Activated T-helper 1 cell treated with Interleukin-2 at 50 U/mL for 16 hours (primary cell): ENCODE measurements around the gene C19orf81.
A peak's percentile ranks its signal among the peaks of the same experiment; 100 is the strongest.

Source experiments
- DNase-seq: peaks from one replicate; pipeline ENCODE4 v3.0.0-alpha.2; 2020; ENCODE audit warnings: low read depth

Gene C19orf81

DNA sequence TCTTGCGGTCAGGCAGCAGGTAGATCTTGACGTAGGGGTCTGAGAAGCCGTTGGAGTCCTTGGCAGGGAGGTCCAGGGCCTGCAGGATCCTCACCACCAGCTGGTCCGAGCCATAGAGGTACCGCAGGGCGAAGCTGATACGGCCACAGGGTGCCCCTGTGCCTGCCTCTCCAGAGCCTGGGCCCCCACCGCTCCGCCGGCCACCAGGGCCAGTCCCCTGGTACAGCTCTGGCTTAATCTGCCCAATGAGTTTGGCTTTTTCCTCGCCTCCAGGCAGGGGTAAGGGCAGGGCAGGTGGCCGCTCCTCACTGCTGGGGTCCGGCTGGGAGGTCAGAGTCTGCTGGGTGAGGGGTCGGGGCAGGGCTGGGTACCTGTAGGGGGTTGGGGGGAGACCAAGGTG lies 19.4 kb upstream of the C19orf81 start:
- DNase-seq, result no peak

DNA sequence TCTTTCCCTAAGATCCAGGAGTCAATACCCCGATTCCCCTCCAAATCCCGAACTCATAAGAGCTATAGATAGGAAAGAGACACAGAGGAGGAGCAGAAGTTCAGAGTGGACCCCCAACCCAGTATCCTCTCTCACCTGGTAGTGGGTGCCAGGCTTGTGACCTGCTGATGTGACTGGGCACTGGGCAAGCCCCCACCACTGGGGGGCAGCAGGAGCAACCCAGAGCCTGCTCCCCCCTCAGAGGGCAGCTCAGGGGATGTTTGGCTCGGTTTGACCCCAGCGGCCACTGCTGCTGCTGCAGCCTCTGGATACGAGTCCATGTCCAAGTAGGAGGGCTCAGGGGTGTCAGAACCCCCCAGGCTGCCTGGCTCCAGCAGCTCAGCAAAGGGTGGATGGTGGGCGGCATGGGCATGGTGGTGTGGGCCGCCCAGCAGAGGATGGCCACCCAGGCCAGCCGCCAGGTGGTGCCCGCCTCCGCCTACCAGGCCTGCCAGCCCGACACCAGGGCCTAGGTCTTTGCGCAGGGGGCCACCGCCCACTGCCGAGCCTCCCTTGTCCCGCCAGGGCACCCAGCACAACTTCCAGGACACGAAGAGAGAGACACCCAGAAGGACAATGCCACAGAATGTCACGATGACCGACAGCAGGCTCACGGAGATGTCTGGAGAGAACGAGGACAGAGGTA lies 17.0 kb upstream of the C19orf81 start:
- DNase-seq, result no peak

DNA sequence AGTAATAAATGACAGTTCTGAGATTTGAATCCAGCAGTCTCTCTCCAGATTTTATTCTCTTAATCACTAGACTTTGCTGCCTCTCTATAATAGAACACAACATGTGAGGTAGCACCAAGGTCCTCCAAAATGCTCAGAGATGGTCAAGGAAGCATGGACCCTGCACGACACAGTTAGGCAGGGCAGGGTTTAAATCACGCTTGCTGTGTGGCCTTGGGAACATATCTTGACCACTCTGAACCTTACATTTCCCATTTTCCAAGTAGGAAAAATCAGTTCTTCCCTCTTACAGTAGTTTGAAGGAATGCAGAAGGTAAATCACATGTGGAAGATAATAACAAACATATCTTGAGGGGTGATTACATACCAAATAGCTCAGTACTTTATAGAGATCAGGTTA lies 15.9 kb upstream of the C19orf81 start:
- DNase-seq, result no peak

DNA sequence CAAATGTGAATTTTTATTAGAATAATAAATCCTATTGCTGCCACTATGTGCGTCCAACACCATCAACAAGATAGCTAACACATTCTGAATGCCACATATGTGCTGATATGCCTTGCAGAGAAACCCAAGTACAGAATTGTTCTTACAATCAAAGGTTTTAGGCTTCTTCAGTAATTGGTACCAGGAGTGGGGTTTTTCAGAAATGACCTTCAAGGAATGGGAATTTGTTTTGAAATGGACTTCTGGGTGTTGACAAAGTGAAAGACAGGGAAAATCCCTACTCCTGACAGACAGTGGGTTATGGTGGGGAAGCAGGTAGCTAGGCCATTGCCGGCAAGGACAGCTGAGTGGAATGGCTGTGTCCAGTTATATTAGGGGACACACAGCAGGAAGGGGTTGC lies 15.3 kb upstream of the C19orf81 start:
- no peak for DNase-seq

DNA sequence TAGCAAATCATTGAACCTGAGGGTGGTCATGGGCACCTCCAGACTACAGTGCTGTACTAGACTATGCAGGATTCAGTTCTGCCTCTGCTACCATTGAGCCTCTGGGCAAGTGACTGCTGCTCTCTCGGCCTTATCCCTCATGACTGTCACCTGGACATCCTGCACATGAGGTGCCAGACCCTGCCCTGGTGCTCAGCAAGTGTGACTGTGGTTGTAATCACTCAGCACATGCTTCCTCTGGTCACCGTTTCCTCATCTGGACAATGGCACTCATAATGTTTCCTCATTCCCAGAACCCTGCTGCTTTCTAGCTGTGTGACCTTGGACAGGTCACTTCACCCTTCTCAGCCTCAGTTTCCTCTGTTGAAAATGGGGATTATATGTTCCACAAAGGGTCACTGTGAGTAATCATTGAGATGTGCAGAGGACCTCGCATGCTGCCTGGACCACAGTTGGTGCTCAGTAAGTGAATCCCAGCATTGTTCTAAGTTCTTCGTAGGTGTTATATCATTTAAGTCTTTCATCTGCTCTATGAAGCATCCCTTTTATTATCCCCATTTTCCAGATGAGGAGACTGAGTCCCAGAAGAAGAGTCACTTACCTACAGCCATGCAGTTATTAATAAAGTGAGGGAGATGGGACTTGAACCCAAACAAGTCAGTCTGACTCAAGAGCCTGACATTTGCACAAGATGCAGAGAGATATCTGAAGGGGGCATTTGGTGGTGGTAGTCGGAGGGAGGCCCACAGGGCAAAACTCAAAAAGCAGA lies 12.7 kb upstream of the C19orf81 start:
- no peak for DNase-seq

DNA sequence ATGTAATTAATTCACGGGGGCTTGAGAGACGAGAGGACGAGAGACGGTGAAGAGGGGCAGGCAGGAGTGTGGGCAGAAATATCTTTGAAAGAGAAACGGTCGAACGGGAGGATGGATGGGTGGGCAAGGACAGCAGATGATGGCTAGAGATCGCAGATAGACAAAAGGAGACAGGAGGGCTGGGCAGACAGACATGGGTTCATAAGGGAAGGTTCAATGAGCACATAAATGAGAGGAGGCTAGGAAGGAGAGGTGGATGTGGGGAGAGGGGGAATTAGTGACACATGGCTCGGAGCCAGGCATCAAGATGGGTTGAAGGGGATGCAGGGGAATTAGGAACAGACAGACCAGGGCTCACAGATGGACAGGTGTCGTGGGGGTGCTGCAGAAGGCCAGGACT lies 10.6 kb upstream of the C19orf81 start:
- DNase-seq, result no peak

DNA sequence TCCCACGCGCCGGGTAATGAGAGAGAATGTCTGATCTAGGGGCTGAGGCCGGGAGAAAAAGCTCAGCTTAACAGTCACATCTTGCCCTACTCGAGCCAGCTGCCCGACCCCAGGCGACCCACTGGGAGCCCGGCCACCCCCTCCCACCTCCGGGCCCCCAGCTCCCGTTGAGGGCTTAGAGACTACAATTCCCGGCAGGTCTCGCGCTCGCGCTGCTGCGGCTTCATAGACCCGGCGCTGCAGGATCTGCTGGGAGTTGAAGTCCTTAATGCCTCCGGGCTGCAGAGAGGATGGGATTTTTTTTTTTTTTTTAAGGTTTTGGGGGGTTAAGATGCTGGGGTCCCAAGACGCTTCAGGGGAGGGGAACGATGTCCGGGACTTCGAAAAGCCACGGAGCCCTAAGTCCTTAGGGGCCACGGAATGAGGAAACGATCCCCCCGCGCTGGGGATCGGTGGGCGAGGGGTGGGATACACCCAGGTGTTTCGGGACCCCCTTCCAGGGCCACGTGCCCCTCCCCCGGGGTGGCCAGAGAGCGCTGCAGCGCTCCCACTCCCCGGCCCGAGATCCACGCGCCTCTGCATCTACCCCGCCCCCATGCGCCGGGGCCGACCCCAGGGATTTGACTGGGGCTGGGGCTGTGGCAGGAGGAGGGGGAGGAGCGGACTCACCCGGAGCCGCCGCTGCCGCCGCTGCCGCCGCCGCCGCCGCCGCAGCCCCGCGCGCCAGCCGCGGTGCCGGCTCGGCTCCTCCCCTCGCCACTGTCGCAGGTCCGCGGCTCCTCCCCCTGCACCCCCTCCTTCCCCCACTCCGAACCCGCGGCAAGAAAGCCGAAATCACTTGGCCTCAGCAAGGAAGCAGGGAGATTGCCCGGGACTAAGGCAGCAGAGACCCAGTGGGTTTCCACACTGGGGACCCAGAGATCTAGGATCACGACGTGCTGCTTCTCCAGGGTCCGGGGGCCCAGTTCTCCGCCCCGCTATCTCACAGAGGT lies 9.8 kb upstream of the C19orf81 start, which contains the start of gene SYT3:
Gene SYT3 (minus strand): TSS at position 761 of the 992 bp plus-strand sequence. CDS start 2,470 bp downstream, outside the sequence.
- no peak for DNase-seq

DNA sequence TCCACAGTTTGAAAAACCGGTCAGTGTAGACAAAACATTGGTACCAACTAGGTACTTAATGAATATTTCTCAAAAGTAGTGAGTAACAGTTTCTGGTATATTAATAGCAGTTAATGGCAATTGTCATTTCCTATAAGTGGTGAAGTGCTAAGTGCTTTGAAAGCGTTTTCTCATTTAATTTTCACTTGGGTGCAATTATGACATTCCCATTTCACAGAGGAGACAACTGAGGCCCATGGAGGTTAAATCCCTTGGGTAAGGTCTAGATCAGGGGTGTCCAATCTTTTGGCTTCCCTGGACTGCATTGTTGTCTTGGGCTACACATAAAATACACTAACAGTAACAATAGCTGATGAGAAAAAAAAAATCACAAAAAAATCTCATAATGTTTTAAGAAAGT lies 8.9 kb upstream of the C19orf81 start:
- no peak for DNase-seq

DNA sequence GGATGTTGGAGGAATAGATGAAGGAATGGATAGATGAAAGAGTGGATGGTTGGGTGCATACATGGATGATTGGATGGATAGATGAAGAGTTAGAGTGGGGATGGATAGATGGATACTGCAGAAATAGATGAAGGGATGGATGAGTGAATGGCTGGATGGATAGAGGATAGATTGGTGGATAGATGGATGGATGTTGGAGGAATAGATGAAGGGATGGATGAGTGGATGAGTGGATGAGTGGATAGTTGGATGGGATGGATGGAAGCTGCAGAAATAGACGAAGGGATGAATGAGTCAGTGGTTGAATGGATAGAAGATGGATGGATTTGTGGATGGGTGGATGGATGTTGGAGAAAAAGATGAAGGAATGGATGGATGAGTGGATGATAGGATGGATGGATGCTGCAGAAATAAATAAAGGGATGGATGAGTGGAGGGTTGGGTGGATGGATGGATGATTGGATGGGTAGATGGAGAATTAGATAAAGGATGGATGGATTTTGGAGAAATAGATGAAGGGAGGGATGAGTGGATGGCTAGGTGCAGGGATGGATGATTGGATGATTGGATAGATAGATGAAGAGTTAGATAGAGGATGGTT lies 4.8 kb upstream of the C19orf81 start:
- DNase-seq, result no peak

DNA sequence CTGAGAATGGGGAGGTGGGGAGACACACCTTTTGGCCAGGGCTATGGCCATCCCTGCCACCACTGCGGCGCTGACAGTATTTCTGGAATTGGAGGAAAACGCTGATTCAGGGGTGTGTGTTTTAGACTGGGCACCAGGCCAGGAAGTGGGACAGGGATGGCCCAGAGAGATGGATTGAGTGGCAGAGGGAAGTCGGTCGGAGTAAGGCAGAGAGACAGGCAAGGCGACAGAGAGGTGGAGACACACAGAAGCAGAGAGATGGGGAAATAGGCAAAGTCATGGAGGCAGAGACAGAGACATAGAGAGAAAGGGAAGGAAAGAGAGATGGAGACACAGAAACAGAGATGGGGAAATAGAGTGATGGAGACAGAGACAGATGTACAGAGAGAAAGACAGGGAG lies 4.1 kb upstream of the C19orf81 start:
- DNase-seq, result no peak

DNA sequence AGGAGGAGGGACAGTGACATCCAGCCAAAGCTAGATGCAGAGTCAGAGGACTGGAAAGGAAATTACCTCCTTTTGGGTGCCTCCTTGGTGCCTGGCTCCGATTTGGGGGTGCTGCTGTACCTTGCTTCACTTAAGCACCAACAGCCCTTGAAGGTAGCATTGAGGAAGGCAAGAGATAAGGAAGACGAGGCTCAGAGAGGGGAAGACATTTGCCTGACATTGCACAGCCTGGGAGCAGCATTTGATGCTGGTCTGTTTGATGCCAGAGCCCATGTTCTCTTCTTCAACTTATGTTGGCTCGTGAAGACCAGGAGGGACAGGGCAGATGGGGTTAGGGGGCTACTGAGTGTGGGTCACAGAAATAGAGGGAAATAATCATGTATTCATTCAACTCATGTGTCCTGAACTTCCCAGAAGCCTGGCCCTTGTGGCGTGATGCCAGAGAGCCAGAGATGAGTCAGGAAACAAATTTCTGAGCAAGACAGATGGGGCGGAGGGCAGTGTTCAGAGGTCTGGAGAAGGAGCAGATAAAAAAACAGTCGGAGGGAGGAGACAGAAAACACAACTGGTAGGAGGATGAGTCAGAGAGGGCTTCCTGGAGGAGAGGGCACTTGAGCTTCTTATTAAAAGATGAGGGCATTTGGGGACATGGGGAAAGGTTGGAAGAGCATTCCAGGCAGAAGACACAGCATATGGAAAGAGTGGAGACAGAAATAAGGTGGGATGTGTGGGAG lies 3.0 kb upstream of the C19orf81 start:
- no peak for DNase-seq

DNA sequence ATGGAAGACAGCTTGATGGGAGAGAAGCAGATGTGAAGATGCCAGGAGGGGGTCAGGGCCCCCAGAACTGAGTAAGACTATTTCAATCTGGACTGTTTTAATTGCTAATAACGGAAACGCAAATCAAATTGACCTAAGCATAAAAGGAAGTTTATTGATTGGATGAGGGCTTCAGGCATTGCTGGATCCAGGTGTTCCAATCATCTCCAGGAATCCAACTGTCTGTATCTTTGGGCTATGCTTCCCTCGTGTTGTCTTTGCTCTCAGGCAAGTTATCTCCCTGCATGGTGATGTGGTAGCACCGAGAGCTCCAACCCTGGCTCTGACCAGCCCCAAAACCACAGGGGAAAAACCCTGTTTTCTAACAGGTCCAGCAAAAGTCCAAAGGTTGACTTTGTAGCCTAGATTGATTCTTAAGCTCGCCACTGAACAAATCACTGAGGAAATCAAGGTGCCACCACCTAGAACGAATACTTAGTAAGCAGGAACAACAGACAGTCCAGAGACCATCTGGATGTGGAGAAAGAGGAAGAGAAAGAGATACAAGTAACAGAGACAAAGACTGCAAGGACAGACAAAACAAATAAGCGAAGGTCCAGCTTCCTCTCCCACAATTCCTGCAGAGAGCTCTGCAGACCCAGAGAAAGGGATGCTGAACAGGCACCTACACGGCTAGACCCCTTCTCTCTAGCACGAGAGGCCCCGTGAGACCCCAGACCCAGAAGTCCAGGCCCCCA lies 1.2 kb upstream of the C19orf81 start:
- no peak for DNase-seq

DNA sequence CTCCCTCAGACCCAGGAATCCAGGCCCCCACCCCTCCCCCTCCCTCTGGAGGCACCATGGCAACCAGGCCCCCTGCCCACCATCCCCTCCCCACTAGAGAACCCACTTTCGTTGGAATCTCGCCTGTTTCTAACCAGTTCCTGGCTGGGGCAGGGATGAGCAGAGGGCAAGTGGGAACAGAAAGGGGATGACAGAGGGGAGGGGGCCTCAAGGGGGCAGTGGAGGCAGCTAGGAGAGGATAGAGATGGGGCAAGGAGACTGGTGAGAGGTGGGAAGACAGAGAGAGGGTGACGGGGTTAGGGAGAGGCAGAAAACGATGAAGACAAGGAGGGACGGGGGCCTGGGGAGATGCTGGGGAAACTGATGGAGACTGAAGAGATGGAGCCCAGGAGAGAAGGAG lies 586 bp upstream of the C19orf81 start:
- no peak for DNase-seq

DNA sequence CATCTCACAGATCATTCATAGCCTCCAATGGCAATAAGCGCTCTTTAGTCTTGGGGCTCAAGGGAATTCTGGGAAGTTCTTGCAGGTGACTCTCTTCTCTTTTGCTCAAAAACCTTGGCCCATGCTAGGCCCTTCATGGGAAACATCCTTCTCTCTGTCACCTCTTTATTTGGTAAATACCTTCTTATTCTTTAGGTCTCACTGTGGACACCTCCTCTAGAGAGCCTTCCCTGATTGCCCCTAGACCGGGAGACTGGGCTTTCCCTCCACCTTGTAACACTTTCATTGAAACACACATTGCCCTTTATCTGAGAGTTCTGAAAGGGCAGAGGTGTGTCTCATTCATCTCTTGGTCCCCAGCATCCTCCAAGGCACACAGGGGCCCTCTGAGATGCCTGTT lies 1.9 kb downstream of the C19orf81 start:
- no peak for DNase-seq

DNA sequence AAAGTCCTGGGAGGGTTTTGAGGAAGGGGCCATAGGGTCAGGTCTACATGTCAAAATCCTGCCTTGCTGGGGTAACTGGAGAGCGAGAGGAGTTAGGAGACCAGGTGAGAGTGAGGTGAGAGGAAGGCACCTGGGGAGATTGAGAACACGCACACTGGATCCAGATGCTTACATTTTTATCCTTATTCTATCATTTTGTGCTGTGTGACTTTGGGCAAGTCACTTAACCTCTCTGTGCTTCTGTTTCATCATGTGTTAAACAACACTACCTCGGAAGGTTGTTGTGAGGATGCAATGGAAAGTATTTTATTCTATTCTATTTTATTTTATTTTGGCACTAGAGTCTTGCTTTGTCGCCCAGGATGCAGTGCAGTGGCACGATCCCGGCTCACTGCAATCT lies 3.5 kb downstream of the C19orf81 start:
- no peak for DNase-seq

DNA sequence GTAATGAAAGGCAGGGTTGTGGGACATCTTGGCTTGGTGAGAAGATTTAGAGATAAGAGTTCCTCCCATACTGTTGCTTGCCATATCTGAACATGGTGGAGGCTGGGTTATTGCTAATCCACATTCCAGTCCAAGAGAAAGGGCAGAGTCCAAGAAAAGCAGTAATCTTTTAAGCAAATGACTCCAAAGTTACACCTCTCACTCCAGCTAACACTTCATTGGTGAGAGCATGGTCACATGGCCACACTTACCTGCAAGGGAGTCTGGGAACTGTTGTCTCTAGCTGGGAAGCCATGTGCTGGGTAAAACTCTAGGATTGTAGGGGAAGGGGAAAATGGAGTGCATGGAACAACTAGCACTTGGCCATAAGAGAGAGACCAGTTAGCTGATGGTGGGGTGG lies 5.6 kb downstream of the C19orf81 start:
- DNase-seq, result no peak

DNA sequence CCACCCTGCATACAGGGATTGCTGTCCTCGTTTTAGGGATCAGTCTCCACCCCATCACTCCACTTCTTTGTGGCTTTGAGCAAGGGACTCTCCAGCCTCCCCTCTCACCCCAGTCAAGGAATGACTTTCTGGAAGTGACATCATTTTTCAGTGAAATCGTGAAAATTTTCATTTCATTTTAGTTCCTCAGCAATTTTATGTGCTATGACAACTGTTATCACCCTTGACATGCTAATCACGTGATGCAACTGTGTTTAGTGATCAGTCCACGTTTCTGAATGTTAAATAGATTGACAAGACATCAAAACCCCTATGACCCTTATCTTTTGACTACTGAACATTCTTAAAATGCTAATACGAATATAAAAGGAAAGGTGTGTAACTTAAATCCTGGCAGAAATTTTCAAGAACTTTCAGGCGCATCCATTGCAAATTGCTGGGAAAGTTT lies 8.0 kb downstream of the C19orf81 start:
- DNase-seq, result no peak

DNA sequence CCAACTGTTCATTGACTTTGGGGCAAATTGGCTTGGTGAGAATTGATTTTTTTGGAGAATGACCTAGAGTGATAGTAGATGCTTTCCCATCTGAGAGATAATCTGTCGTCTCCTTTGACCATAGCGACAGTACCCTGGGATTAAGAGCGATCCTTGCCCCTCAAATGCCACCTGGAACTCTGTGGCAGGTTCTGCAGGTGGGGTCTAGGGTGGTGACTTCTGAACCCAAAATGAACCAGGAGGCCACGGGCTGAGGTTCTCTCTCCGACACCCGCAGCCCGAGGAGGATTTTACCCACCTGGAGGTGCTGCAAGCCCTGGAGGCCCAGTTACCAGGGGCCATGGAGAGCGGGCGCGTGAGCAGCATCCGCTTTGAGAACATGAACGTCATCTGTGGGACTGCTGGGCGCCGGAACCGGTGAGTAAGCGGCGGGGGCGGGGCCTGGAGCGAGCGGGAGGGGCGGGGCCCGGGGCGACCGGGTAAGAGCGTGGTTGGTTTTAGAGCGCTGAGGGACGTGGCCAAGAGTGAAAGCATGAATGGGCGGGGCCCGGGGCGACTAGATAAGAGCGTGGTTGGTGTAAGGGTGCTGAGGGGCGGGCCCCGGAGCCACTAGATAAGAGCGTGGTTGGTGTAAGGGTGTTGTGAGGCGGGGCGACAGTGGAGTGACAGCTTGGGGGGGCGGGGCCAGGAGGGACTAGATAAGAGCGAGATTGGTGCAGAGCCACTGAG lies 8.6 kb downstream of the C19orf81 start:
- DNase-seq, result peak; percentile 34

DNA sequence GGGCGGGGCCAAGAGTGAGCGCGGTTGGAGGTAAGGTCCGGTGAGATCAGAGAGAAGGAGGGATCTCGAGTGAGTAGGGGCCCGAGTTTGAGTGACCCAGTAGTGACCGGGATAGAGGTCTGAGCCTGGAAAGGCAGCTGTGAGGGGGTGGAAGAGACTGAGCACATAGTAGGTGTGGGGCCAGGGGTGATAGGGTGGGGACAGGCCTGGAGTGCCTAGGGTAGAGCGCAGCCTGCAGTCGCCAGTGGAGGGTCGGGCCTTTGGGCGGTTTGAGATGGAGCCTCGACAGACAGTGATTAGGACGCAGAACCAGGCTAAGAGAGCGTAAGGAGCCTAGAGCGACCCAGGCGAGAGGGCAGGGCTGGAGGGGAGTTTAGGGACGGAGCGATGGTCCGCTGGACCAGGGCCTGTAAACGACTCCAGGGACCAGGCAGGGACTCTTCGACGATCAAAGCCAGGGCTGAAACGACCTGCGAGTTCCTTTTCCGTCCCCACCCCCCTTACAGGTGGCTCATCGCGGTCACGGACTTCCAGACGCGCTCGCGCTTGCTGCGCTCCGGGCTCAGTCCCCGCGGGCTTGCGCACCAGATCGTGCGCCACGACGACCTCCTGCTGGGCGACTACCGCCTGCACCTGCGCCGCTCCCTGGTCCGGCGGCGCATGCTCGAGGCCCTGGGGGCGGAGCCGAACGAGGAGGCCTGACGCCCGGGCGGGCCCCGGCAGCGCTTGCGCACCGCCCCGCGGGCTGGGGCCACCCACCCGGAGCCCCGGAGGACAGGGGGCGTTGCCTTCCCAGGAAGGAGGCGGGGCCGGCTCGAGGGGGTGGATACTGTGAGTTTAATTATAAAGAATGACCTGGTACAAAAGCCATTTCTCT lies 9.4 kb downstream of the C19orf81 start:
- no peak for DNase-seq
